GM12801 (cell line): ENCODE results near the gene ZNF121.

Source experiments
- CTCF ChIP-seq: IDR thresholded peaks from one replicate; pipeline ENCODE4 v1.5.1; 2011; ENCODE audit warnings: control low read depth; ENCODE audit not compliant: insufficient read length; ENCODE audit errors: extremely low read depth

The ZNF121 gene

GRCh38 chr19:9608912-9609311 is 24.6 kb upstream of the ZNF121 start:
- no peak for TF ChIP-seq CTCF

GRCh38 chr19:9597027-9597426 is 12.7 kb upstream of the ZNF121 start:
- TF ChIP-seq CTCF = no peak

GRCh38 chr19:9586764-9587163 is 2.5 kb upstream of the ZNF121 start:
- TF ChIP-seq CTCF = no peak

GRCh38 chr19:9580728-9581127 is 3.6 kb downstream of the ZNF121 start:
- no peak for TF ChIP-seq CTCF

- TF ChIP-seq CTCF = no peak
Measured at GRCh38 chr19:9570255-9570654, 14.0 kb downstream of the ZNF121 start.

- no peak for TF ChIP-seq CTCF
Measured at GRCh38 chr19:9566729-9567128, 17.6 kb downstream of the ZNF121 start.

- no peak for TF ChIP-seq CTCF
Measured at GRCh38 chr19:9565900-9566705, 18.2 kb downstream of the ZNF121 start.
